Cardiac muscle cell (in vitro differentiated cells and primary cell): Measurements from ENCODE around the gene TAPBP. TPM values are rescaled to one million over a fixed set of nuclear protein-coding genes. Genes with fewer than 3 reads are reported as not detected.
"Not testable (repeated sequence)": the region's sequence is repeated elsewhere in the genome, so short reads cannot be mapped to it uniquely, and the experiment has no call there.

Experiments
- DNase-seq, 2 donors: peaks; one replicate each; pipeline versions ENCODE4 v3.0.0 to v3.0.0-alpha.2; 2010 to 2017; ENCODE audit warnings: low read depth in 1 of 2, low spot score in 1 of 2
- H3K27ac ChIP-seq: fragments of 200-600 bp; sonication (generic); 2 replicates; pipeline ENCODE4 v1.5.1; 2016
- H3K27me3 ChIP-seq: fragments of 200-600 bp; sonication (generic); 2 replicates; pipeline ENCODE4 v1.6.0; 2016; ENCODE audit warnings: control low read depth
- H3K36me3 ChIP-seq: fragments of 200-600 bp; sonication (generic); 2 replicates; pipeline ENCODE4 v1.5.1; 2016; ENCODE audit warnings: control low read depth
- H3K4me1 ChIP-seq: fragments of 200-600 bp; sonication (generic); 2 replicates; pipeline ENCODE4 v1.8.1; 2017; ENCODE audit warnings: low read depth, mild to moderate bottlenecking, mixed run types
- H3K4me3 ChIP-seq: fragments of 200-600 bp; sonication (generic); 2 replicates; pipeline ENCODE4 v1.5.1; 2016; ENCODE audit warnings: mild to moderate bottlenecking
- H3K9me3 ChIP-seq: fragments of 200-600 bp; sonication (generic); 2 replicates; pipeline ENCODE4 v1.5.1; 2017; ENCODE audit warnings: low read depth, mild to moderate bottlenecking, control low read depth
- polyA plus RNA-seq: library from polyadenylated mRNA; unstranded; fragments of >200 nt; fragmentation: Nextera tagmentation; extraction: Ambion mirVana; gene quantifications from 2 replicates; pipeline ENCODE4 v1.2.1, GENCODE V29; 2016
- total RNA-seq: library from RNA; depleted of rRNA; stranded (reverse); fragments of >200 nt; gene quantifications from 2 replicates; pipeline ENCODE4 v1.2.3, GENCODE V29; 2016
- TF ChIP-seq, protein P1 (sequence below): IDR thresholded peaks from 2 replicates; pipeline ENCODE4 v1.5.1; 2012; ENCODE audit warnings: low read depth, mild to moderate bottlenecking, low read length

TAPBP gene
- total and polyA plus RNA-seq, 2 experiments from 2014 or later: 30.8 to 36.4 TPM

- Histone ChIP-seq H3K4me1 (peaks cover 4% of the 10 kb centered on the region), H3K27me3 (no peaks in the 10 kb centered on the region), H3K36me3 (peaks cover 24% of the 10 kb centered on the region), H3K27ac (peak within 1 kb of the TSS; percentile 22), H3K9me3 (no peaks in the 10 kb centered on the region), H3K4me3 (peak within 1 kb of the TSS; percentile 74)
- DNase-seq: peak; percentile 89 to 90
- TF ChIP-seq, protein P1, sequence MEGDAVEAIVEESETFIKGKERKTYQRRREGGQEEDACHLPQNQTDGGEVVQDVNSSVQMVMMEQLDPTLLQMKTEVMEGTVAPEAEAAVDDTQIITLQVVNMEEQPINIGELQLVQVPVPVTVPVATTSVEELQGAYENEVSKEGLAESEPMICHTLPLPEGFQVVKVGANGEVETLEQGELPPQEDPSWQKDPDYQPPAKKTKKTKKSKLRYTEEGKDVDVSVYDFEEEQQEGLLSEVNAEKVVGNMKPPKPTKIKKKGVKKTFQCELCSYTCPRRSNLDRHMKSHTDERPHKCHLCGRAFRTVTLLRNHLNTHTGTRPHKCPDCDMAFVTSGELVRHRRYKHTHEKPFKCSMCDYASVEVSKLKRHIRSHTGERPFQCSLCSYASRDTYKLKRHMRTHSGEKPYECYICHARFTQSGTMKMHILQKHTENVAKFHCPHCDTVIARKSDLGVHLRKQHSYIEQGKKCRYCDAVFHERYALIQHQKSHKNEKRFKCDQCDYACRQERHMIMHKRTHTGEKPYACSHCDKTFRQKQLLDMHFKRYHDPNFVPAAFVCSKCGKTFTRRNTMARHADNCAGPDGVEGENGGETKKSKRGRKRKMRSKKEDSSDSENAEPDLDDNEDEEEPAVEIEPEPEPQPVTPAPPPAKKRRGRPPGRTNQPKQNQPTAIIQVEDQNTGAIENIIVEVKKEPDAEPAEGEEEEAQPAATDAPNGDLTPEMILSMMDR: no peak
These were observed 24.7 kb downstream of the TAPBP start, which contains the start of the genes PFDN6 and WDR46 for GRCh38 chr6:33288921-33289783. Gene PFDN6, plus strand, starts transcription at chr6:33289601. Its CDS starts 256 bp downstream, at chr6:33289857. Gene WDR46, minus strand, starts transcription at chr6:33289239. Its CDS starts 69 bp downstream, at chr6:33289170.

DNA sequence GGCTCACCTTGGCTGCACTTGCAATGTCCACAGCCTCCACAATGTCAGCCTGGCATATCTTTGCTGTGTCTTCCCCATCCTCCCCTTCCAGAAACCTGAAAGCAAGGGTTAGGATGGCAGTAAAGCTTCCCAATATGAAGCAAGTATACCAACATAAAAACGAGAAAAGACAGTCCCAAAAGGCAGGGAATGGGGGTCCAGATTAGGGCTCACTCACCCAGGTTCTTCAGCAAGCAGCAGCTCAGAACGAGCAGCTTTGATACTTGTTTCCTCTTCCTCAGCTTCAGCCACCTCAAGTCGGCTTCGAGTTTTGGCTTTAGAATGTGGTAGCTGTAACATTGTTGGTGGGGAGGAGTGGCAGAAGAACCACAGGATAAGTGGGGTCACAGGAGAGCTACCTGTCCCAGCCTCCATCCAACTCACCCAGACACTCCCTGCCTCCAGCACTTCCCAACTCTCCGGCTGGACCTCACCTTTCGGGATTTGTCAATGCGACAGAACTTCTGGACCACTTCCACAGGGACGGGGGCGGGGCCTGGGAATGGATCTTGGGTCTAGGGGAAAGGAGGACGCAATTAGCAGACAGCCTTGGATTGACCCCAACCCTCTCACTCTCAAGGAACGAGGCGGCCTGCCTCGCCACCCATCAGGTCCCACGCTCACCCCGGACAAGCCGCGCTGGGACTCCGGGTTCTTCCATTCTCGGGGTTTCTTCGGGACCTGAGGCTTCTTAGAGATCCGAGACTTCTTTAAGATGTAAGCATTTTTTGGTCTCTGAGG, 25.5 kb downstream of the TAPBP start:
- Histone ChIP-seq H3K9me3 (no peaks in the 10 kb centered on the region), H3K27me3 (no peaks in the 10 kb centered on the region), H3K27ac (no peak overlapping the region), H3K4me3 (peak overlapping the region; percentile 74), H3K4me1 (peaks cover 4% of the 10 kb centered on the region), H3K36me3 (peaks cover 24% of the 10 kb centered on the region)
- TF ChIP-seq, protein P1: no peak
- no peak for DNase-seq

- H3K27ac ChIP-seq: no peak overlapping the region
- H3K9me3 ChIP-seq: no peaks in the 10 kb centered on the region
- no peaks in the 10 kb centered on the region for H3K27me3 ChIP-seq
- peaks cover 4% of the 10 kb centered on the region for H3K4me1 ChIP-seq
- no peak for DNase-seq
- no peak overlapping the region for H3K4me3 ChIP-seq
- TF ChIP-seq, protein P1: no peak
- peaks cover 24% of the 10 kb centered on the region for H3K36me3 ChIP-seq
These were observed 26.6 kb downstream of the TAPBP start for GRCh38 chr6:33286946-33287914.

DNA sequence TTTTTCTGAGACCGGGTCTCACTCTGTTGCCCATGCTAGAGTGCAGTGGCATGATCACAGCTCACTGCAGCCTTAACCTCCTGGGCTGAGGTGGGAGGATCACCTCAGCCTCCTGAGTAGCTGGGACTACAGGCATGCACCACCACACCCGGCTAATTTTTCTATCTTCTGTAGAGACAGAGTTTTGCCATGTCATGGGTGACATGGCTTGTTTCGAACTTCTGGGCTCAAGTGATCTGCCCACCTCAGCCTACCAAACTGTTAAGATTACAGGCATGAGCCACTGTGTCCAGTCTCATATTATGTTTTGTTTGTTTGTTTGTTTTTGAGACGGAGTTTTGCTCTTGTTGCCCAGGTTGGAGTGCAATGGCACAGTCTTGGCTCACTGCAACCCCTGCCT, 28.7 kb downstream of the TAPBP start:
- not testable (repeated sequence) for H3K27ac ChIP-seq, H3K4me3 ChIP-seq, H3K9me3 ChIP-seq, DNase-seq, H3K4me1 ChIP-seq, H3K27me3 ChIP-seq
- H3K36me3 ChIP-seq: peaks cover 17% of the 10 kb centered on the region

DNA sequence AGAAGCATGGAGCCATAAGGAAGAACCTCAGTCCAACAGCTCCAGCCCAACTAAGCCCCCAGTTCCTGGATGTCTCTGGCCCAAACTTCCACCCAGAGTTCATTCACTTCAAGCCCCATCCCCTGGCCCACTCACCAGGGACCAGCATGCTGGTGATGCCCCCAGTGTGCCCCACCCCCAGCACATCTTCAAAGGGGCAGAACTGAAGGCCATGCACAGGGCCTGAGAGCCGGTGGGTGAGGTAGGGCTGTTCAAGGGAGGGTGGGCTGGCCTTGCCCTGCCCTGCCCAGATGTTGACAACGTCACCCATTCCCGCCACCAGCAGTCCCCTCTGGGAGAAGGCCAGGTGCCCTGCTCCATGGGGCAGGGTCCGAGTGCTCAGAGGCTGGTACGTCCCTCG, 33.3 kb downstream of the TAPBP start:
- H3K4me1 ChIP-seq: no peaks in the 10 kb centered on the region
- no peaks in the 10 kb centered on the region for H3K9me3 ChIP-seq
- H3K36me3 ChIP-seq: peaks cover 16% of the 10 kb centered on the region
- TF ChIP-seq, protein P1: no peak
- H3K27ac ChIP-seq: peak overlapping the region; percentile 50
- no peak overlapping the region for H3K4me3 ChIP-seq
- DNase-seq: no peak
- no peaks in the 10 kb centered on the region for H3K27me3 ChIP-seq
